Measurements from ENCODE around the gene MAML2.

DNA sequence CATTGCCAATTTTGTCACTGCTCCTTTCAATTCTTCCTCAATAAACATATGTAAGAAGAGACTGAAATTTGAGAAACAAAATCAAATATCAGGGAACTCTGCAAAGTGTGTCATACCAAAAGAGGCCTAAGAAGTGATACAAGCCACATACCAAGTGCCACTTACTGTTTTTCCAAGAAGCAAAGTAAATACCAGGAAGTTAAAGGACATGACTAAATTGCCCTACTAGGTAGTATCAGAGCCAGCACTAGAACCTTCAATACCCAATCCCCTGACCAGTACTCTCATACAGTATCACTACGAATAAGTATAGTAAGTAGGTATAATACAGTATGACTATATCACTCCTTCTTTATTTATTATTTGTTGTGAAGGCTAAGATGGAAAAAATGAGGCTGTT, 13.6 kb downstream of the MAML2 start:
- TF ChIP-seq CTCF (IDR thresholded peaks at IDR 0.05; ENCODE audit: low read length) = no peak
- no peak for TF ChIP-seq EZH2 (optimal IDR thresholded peaks at IDR 0.05; ENCODE audit: low read depth, low read length)

All from MM.1S (cell line).